ENCODE data around the gene LRRC36.

Gene LRRC36

GRCh38 chr16:67336648-67337047 lies 10.0 kb downstream of the LRRC36 start:
- H3K9me3 ChIP-seq = no peaks in the 10 kb centered on the region
- intact Hi-C loops (cut with DNase I; ENCODE audit: low total_unique reads) = no loop called here
- TF ChIP-seq CTCF (IDR thresholded peaks at IDR 0.05) = no peak
- H3K4me1 ChIP-seq = no peaks in the 10 kb centered on the region
- peaks cover 0 to 7% of the 10 kb centered on the region in 2 donors for H3K27me3 ChIP-seq
- H3K4me3 ChIP-seq = no peak overlapping the region
- DNase-seq = no peak
- no peak overlapping the region for H3K27ac ChIP-seq
- H3K36me3 ChIP-seq = no peaks in the 10 kb centered on the region

GRCh38 chr16:67339453-67339852 lies 12.8 kb downstream of the LRRC36 start:
- intact Hi-C loops (cut with DNase I; ENCODE audit: low total_unique reads) = no loop called here
- H3K4me3 ChIP-seq = no peak overlapping the region
- no peaks in the 10 kb centered on the region for H3K4me1 ChIP-seq
- H3K27ac ChIP-seq = no peak overlapping the region
- peaks cover 0 to 2% of the 10 kb centered on the region in 2 donors for H3K27me3 ChIP-seq
- H3K9me3 ChIP-seq = no peaks in the 10 kb centered on the region
- no peaks in the 10 kb centered on the region for H3K36me3 ChIP-seq
- TF ChIP-seq CTCF (IDR thresholded peaks at IDR 0.05) = no peak
- no peak for DNase-seq

- no peak for TF ChIP-seq CTCF (IDR thresholded peaks at IDR 0.05)
- H3K4me3 ChIP-seq = no peak overlapping the region
- intact Hi-C loops (cut with DNase I; ENCODE audit: low total_unique reads) = no loop called here
- H3K27me3 ChIP-seq = no peaks in the 10 kb centered on the region
- H3K36me3 ChIP-seq = no peaks in the 10 kb centered on the region
- no peak for DNase-seq
- H3K27ac ChIP-seq = no peak overlapping the region
- H3K4me1 ChIP-seq = no peaks in the 10 kb centered on the region
- no peaks in the 10 kb centered on the region for H3K9me3 ChIP-seq
Observed at GRCh38 chr16:67341250-67341649, 14.6 kb downstream of the LRRC36 start.

- intact Hi-C loops (cut with DNase I; ENCODE audit: low total_unique reads) = no loop called here
- H3K27ac ChIP-seq = no peak overlapping the region
- TF ChIP-seq CTCF (IDR thresholded peaks at IDR 0.05) = no peak
- H3K27me3 ChIP-seq = no peaks in the 10 kb centered on the region
- no peaks in the 10 kb centered on the region for H3K36me3 ChIP-seq
- H3K9me3 ChIP-seq = no peaks in the 10 kb centered on the region
- H3K4me1 ChIP-seq = no peaks in the 10 kb centered on the region
- no peak for DNase-seq
- no peak overlapping the region for H3K4me3 ChIP-seq
Observed at GRCh38 chr16:67342616-67343015, 16.0 kb downstream of the LRRC36 start.

GRCh38 chr16:67345401-67345800 lies 18.8 kb downstream of the LRRC36 start:
- H3K9me3 ChIP-seq = no peaks in the 10 kb centered on the region
- no peak for TF ChIP-seq CTCF (IDR thresholded peaks at IDR 0.05)
- DNase-seq = no peak
- intact Hi-C loops (cut with DNase I; ENCODE audit: low total_unique reads) = no loop called here
- H3K36me3 ChIP-seq = no peaks in the 10 kb centered on the region
- H3K27ac ChIP-seq = no peak overlapping the region
- no peak overlapping the region for H3K4me3 ChIP-seq
- no peaks in the 10 kb centered on the region for H3K27me3 ChIP-seq
- no peaks in the 10 kb centered on the region for H3K4me1 ChIP-seq

- no peak for TF ChIP-seq CTCF (IDR thresholded peaks at IDR 0.05)
- H3K27ac ChIP-seq = no peak overlapping the region
- no peaks in the 10 kb centered on the region for H3K36me3 ChIP-seq
- H3K4me1 ChIP-seq = no peaks in the 10 kb centered on the region
- H3K9me3 ChIP-seq = no peaks in the 10 kb centered on the region
- no peaks in the 10 kb centered on the region for H3K27me3 ChIP-seq
- no peak overlapping the region for H3K4me3 ChIP-seq
- DNase-seq = no peak
- intact Hi-C loops (cut with DNase I; ENCODE audit: low total_unique reads) = no loop called here
Observed at GRCh38 chr16:67346341-67346740, 19.7 kb downstream of the LRRC36 start.
